K562 (cell line): ENCODE measurements around the gene SHISA9. TPM values are rescaled to one million over a fixed set of nuclear protein-coding genes. Genes with fewer than 3 reads are reported as not detected.
A peak's percentile ranks its signal among the peaks of the same experiment; 100 is the strongest.

Source experiments
- ATAC-seq: fragments of 200-7000 bp; cut with Tn5 transposase; 3 replicates; pipeline ENCODE4 v1.9.1; 2020; ENCODE audit warnings: moderate library complexity
- BruUV-seq: library from RNA; stranded (reverse); fragments of 400-500 nt; replicated peaks from 2 replicates; lab custom pipeline; 2021; lab: Mats Ljungman, UMichigan
- CTCF ChIA-PET: fragments of 300-600 bp; formaldehyde crosslinking; extraction: SDS; loops from one replicate; lab custom pipeline; 2021; ENCODE audit warnings: low intra/inter-chr PET ratio; lab: Yijun Ruan, JAX
- POLR2A ChIA-PET: fragments of 300-600, 350-650 bp; sonication (Branson Sonifier 250); formaldehyde crosslinking; extraction: SDS; loops from one replicate; lab custom pipeline; 2021; ENCODE audit warnings: antibody characterized with exemption, inconsistent platforms; lab: Yijun Ruan, JAX
- DNase-seq, 4 experiments: peaks; one replicate each; pipeline versions ENCODE4 v3.0.0 to v3.0.0-alpha.2; 2011 to 2018; ENCODE audit warnings: low spot score in 3 of 4, mixed read lengths in 3 of 4; ENCODE audit errors: extremely low read depth in 1 of 4
- FAIRE-seq: peaks from 2 replicates; lab custom pipeline; 2011; peaks lifted over from hg19 to GRCh38; lab: Jason Lieb, UNC
- H2AFZ ChIP-seq: 2 replicates; pipeline ENCODE4 v1.6.0; 2011; ENCODE audit warnings: low read depth, low read length, control low read depth, inconsistent platforms
- H3K27ac ChIP-seq: fragments of 200-600 bp; 3 replicates; pipeline ENCODE4 v1.8.0; 2011; ENCODE audit warnings: low read depth, mild to moderate bottlenecking, control low read depth, inconsistent platforms, low read length, moderate library complexity, mixed read lengths; ENCODE audit errors: extremely low read depth
- H3K27me3 ChIP-seq, 2 experiments: fragments of 300-600 bp in 1 of 2; 2 replicates in 1 of 2; 3 replicates in 1 of 2; pipeline versions ENCODE4 v1.6.0 to v1.8.0; 2011; ENCODE audit warnings: inconsistent platforms in 2 of 2, low read length in 2 of 2, mild to moderate bottlenecking in 1 of 2, mixed read lengths in 1 of 2, moderate library complexity in 1 of 2; ENCODE audit not compliant: control insufficient read depth in 2 of 2, insufficient read depth in 2 of 2
- H3K36me3 ChIP-seq: fragments of 300-600 bp; 3 replicates; pipeline ENCODE4 v1.8.0; 2011; ENCODE audit warnings: mild to moderate bottlenecking, low read length, inconsistent platforms; ENCODE audit not compliant: control insufficient read depth, insufficient read depth
- H3K4me1 ChIP-seq, 2 experiments: fragments of 200-600 bp in 1 of 2; replicated peaks in 1 of 2; 2 replicates in 1 of 2; 3 replicates in 1 of 2; pipeline versions ENCODE4 v1.5.1 to v1.8.0; 2011; ENCODE audit warnings: inconsistent platforms in 2 of 2, low read length in 2 of 2, mild to moderate bottlenecking in 1 of 2, mixed read lengths in 1 of 2, moderate library complexity in 1 of 2; ENCODE audit not compliant: control insufficient read depth in 2 of 2, insufficient read depth in 2 of 2
- H3K4me2 ChIP-seq: 2 replicates; pipeline ENCODE4 v1.6.1; 2011; ENCODE audit warnings: low read length, control low read depth, inconsistent platforms, mixed read lengths; ENCODE audit not compliant: insufficient read depth
- H3K4me3 ChIP-seq: fragments of 200-600 bp; sonication (generic), shearing (Covaris generic); 2 replicates; pipeline ENCODE4 v1.5.1; 2016; ENCODE audit warnings: control low read depth, inconsistent platforms
- H3K79me2 ChIP-seq: fragments of 200-600 bp; 3 replicates; pipeline ENCODE4 v1.8.0; 2011; ENCODE audit warnings: low read length, inconsistent platforms; ENCODE audit not compliant: control insufficient read depth, insufficient read depth
- H3K9ac ChIP-seq, 2 experiments: 2 replicates each; pipeline versions ENCODE4 v1.6.0 to v1.6.1; 2011; ENCODE audit warnings: low read depth in 2 of 2, low read length in 2 of 2, control low read depth in 1 of 2, inconsistent platforms in 1 of 2, mild to moderate bottlenecking in 1 of 2, mixed read lengths in 1 of 2; ENCODE audit not compliant: insufficient read depth in 1 of 2
- H3K9me1 ChIP-seq: one replicate; pipeline ENCODE4 v1.6.0; 2011; ENCODE audit warnings: inconsistent platforms, mild to moderate bottlenecking, low read length, moderate library complexity; ENCODE audit not compliant: control insufficient read depth, insufficient read depth
- H3K9me3 ChIP-seq: replicated peaks from 2 replicates; pipeline ENCODE4 v1.5.1; 2011; ENCODE audit warnings: low read depth, low read length, inconsistent platforms; ENCODE audit not compliant: control insufficient read depth, insufficient read depth
- H4K20me1 ChIP-seq: replicated peaks from 2 replicates; pipeline ENCODE4 v1.6.1; 2011; ENCODE audit warnings: low read length, inconsistent platforms, mixed read lengths; ENCODE audit not compliant: control insufficient read depth, insufficient read depth
- DNMT1 ChIP-seq: fragments of 450-650 bp; IDR thresholded peaks from 2 replicates; pipeline ENCODE4 v1.6.1; 2016; ENCODE audit warnings: antibody characterized with exemption, mild to moderate bottlenecking
- ELF2 ChIP-seq: fragments of 250-450 bp; sonication (Bioruptor Pico); IDR thresholded peaks from 2 replicates; pipeline ENCODE4 v1.5.0; 2021; ENCODE audit warnings: mild to moderate bottlenecking
- MECOM ChIP-seq: fragments of 250-450 bp; sonication (Bioruptor Pico); IDR thresholded peaks from 2 replicates; pipeline ENCODE4 v1.8.0; 2022; ENCODE audit warnings: inconsistent platforms
- NFRKB ChIP-seq: fragments of 450-650 bp; IDR thresholded peaks from 2 replicates; pipeline ENCODE4 v1.6.1; 2016; ENCODE audit warnings: low read depth
- RBM25 ChIP-seq: fragments of 200-400 bp; formaldehyde crosslinking; IDR thresholded peaks from 2 replicates; pipeline ENCODE4 v1.6.1; 2018; ENCODE audit warnings: low read length, low read depth, moderate library complexity; ENCODE audit not compliant: severe bottlenecking
- TSC22D4 ChIP-seq: fragments of 450-650 bp; IDR thresholded peaks from 2 replicates; pipeline ENCODE4 v1.6.1; 2016; ENCODE audit warnings: missing genetic modification characterization, missing biosample characterization, control low read depth
- WGBS: fragments of 100-300 bp; shearing (Covaris generic); methylation state at CpG from one replicate; pipeline ENCODE4 v1.1.6; 2016; ENCODE audit warnings: low coverage, mixed read lengths; ENCODE audit not compliant: insufficient coverage; ENCODE audit errors: missing lambda C conversion rate; 5-methylcytosine and 5-hydroxymethylcytosine counted together
- in situ Hi-C: fragments of 300-500 bp; cut with MboI; formaldehyde crosslinking; loops from 4 replicates; pipeline ENCODE4 v1.15.0; 2018; ENCODE audit warnings: inconsistent platforms, mixed read lengths
- intact Hi-C: fragments of 100-400 bp; cut with micrococcal nuclease; formaldehyde crosslinking; loops from 2 replicates; pipeline ENCODE4 v1.14.2; 2022
- polyA plus RNA-seq, 8 experiments: library from polyadenylated mRNA; depleted of rRNA in 4 of 8; stranded (reverse) in 5 of 8; unstranded in 3 of 8; fragments of >200 nt; fragmentation: Nextera tagmentation in 2 of 8; fragmentation: Illumina TruSeq in 1 of 8; extraction: Ambion mirVana in 2 of 8; extraction: Trizol in 1 of 8; gene quantifications; 2 replicates each; pipeline versions ENCODE4 v1.2.1 to v1.2.3, GENCODE V29; 2011 to 2014; ENCODE audit warnings: inconsistent platforms in 1 of 8, missing spikeins in 1 of 8
- total RNA-seq, 7 experiments: library from RNA; depleted of rRNA in 6 of 7; stranded (reverse); fragments of >200 nt in 6 of 7; fragmentation: Illumina TruSeq in 2 of 7; extraction: Trizol in 2 of 7; gene quantifications; 2 replicates each; pipeline versions ENCODE4 v1.2.1 to v1.2.3, GENCODE V29; 2011 to 2021; ENCODE audit warnings: low replicate concordance in 1 of 7
- TF ChIP-seq, protein P1 (sequence below): sonication (generic); IDR thresholded peaks from 2 replicates; pipeline ENCODE4 v1.6.1; 2016

The SHISA9 gene
- total and polyA plus RNA-seq, 9 of the 15 experiments (the other 6 are each of a cell fraction or from before 2014, with no cell fraction given): under 0.01 to 0.16 (median 0.01) TPM; not detected in 6

- TF ChIP-seq MECOM (CRISPR knock-in tag) (no peak), NFRKB (no peak), ELF2 (no peak), DNMT1 (no peak)
- TF ChIP-seq, protein P1, sequence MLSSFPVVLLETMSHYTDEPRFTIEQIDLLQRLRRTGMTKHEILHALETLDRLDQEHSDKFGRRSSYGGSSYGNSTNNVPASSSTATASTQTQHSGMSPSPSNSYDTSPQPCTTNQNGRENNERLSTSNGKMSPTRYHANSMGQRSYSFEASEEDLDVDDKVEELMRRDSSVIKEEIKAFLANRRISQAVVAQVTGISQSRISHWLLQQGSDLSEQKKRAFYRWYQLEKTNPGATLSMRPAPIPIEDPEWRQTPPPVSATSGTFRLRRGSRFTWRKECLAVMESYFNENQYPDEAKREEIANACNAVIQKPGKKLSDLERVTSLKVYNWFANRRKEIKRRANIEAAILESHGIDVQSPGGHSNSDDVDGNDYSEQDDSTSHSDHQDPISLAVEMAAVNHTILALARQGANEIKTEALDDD: no peak
These were observed 202.6 kb downstream of the SHISA9 start (continued) for GRCh38 chr16:13103831-13104530.

GRCh38 chr16:13104772-13105171 lies 203.4 kb downstream of the SHISA9 start:
- DNase-seq (no peak), FAIRE-seq (no peak), ATAC-seq (no peak)
- Histone ChIP-seq H4K20me1 (no peaks in the 10 kb centered on the region), H3K27ac (no peak overlapping the region), H3K9me3 (no peaks in the 10 kb centered on the region), H3K27me3 (no peaks in the 10 kb centered on the region), H3K4me3 (no peak overlapping the region), H3K9me1 (no peaks in the 10 kb centered on the region), H3K36me3 (no peaks in the 10 kb centered on the region), H2AFZ (no peak overlapping the region), H3K4me2 (no peak overlapping the region), H3K79me2 (no peaks in the 10 kb centered on the region), H3K9ac (no peak overlapping the region), H3K4me1 (no peaks in the 10 kb centered on the region)
- ChIA-PET POLR2A (no interaction called here), CTCF (no interaction called here)
- WGBS: 2% methylated on average over 5 of the region's 5 CpGs
- TF ChIP-seq RBM25 (peak; percentile 76), TSC22D4 (tag) (no peak)
- in situ Hi-C loops: no loop called here
- intact Hi-C loops: no loop called here
- no TSS peak for BruUV-seq
